ENCODE results near the gene ALK.

Gene ALK

GRCh38 chr2:29284671-29285070 is 636.7 kb downstream of the ALK start:
- H3K4me3 ChIP-seq (ENCODE audit: control insufficient read depth, low read depth, low read length), result no peak overlapping the region
- TF ChIP-seq CTCF (conservative IDR thresholded peaks at IDR 0.05; ENCODE audit: control insufficient read depth, insufficient read depth, low read depth, low read length), result no peak
- no peak for DNase-seq (ENCODE audit: low read depth)

- no peak for DNase-seq (ENCODE audit: low read depth)
- H3K4me3 ChIP-seq (ENCODE audit: control insufficient read depth, low read depth, low read length), result no peak overlapping the region
- TF ChIP-seq CTCF (conservative IDR thresholded peaks at IDR 0.05; ENCODE audit: control insufficient read depth, insufficient read depth, low read depth, low read length), result no peak
Measured at GRCh38 chr2:29281916-29282247, 639.5 kb downstream of the ALK start.

- DNase-seq (ENCODE audit: low read depth), result peak; percentile 15
- no peak for TF ChIP-seq CTCF (conservative IDR thresholded peaks at IDR 0.05; ENCODE audit: control insufficient read depth, insufficient read depth, low read depth, low read length)
- no peak overlapping the region for H3K4me3 ChIP-seq (ENCODE audit: control insufficient read depth, low read depth, low read length)
Measured at GRCh38 chr2:29281086-29281915, 640.1 kb downstream of the ALK start.

GRCh38 chr2:29278966-29279365 is 642.4 kb downstream of the ALK start:
- H3K4me3 ChIP-seq (ENCODE audit: control insufficient read depth, low read depth, low read length), result no peak overlapping the region
- no peak for DNase-seq (ENCODE audit: low read depth)
- TF ChIP-seq CTCF (conservative IDR thresholded peaks at IDR 0.05; ENCODE audit: control insufficient read depth, insufficient read depth, low read depth, low read length), result no peak

GRCh38 chr2:29276151-29276550 is 645.2 kb downstream of the ALK start:
- no peak overlapping the region for H3K4me3 ChIP-seq (ENCODE audit: control insufficient read depth, low read depth, low read length)
- DNase-seq (ENCODE audit: low read depth), result no peak
- TF ChIP-seq CTCF (conservative IDR thresholded peaks at IDR 0.05; ENCODE audit: control insufficient read depth, insufficient read depth, low read depth, low read length), result no peak

- DNase-seq (ENCODE audit: low read depth), result no peak
- TF ChIP-seq CTCF (conservative IDR thresholded peaks at IDR 0.05; ENCODE audit: control insufficient read depth, insufficient read depth, low read depth, low read length), result no peak
- H3K4me3 ChIP-seq (ENCODE audit: control insufficient read depth, low read depth, low read length), result no peak overlapping the region
Measured at GRCh38 chr2:29275186-29275585, 646.2 kb downstream of the ALK start.
